H9 (cell line): Measurements from ENCODE around the gene PLEK. TPM values are rescaled to one million over a fixed set of nuclear protein-coding genes. Genes with fewer than 3 reads are reported as not detected.

Experiments
- DNase-seq: peaks from one replicate; pipeline ENCODE4 v3.0.0-alpha.2; 2017
- H2AFZ ChIP-seq: one replicate; pipeline ENCODE4 v1.6.1; 2013; ENCODE audit warnings: mild to moderate bottlenecking, low read length, control low read depth, moderate library complexity
- H2AK5ac ChIP-seq: 2 replicates; pipeline ENCODE4 v1.6.1; 2013; ENCODE audit warnings: low read length, control low read depth, mixed read lengths; ENCODE audit not compliant: insufficient read length
- H2BK120ac ChIP-seq: one replicate; pipeline ENCODE4 v1.6.1; 2013; ENCODE audit warnings: low read depth, mild to moderate bottlenecking, low read length, control low read depth, inconsistent platforms; ENCODE audit not compliant: poor library complexity, severe bottlenecking
- H2BK12ac ChIP-seq: 2 replicates; pipeline ENCODE4 v1.6.1; 2013; ENCODE audit warnings: low read length, control low read depth, mixed read lengths, low read depth; ENCODE audit not compliant: insufficient read length
- H2BK15ac ChIP-seq: 2 replicates; pipeline ENCODE4 v1.6.1; 2013; ENCODE audit warnings: low read depth, low read length, control low read depth
- H2BK20ac ChIP-seq: one replicate; pipeline ENCODE4 v1.6.1; 2013; ENCODE audit warnings: low read depth, mild to moderate bottlenecking, low read length, control low read depth, inconsistent platforms; ENCODE audit not compliant: poor library complexity, severe bottlenecking
- H2BK5ac ChIP-seq: 2 replicates; pipeline ENCODE4 v1.6.1; 2013; ENCODE audit warnings: low read length, control low read depth, mixed read lengths; ENCODE audit not compliant: insufficient read length
- H3K14ac ChIP-seq: 2 replicates; pipeline ENCODE4 v1.6.1; 2013; ENCODE audit warnings: low read length, control low read depth; ENCODE audit not compliant: insufficient read depth
- H3K18ac ChIP-seq: 2 replicates; pipeline ENCODE4 v1.6.1; 2013; ENCODE audit warnings: low read depth, mild to moderate bottlenecking, mixed read lengths, low read length, control low read depth; ENCODE audit not compliant: insufficient read length
- H3K23ac ChIP-seq: 2 replicates; pipeline ENCODE4 v1.6.1; 2013; ENCODE audit warnings: low read length, control low read depth, mixed read lengths, low read depth; ENCODE audit not compliant: insufficient read length
- H3K23me2 ChIP-seq: 2 replicates; pipeline ENCODE4 v1.6.1; 2013; ENCODE audit warnings: low read depth, mild to moderate bottlenecking, mixed read lengths, low read length, control low read depth; ENCODE audit not compliant: insufficient read length, poor library complexity, severe bottlenecking
- H3K27ac ChIP-seq: 2 replicates; pipeline ENCODE4 v1.5.1; 2013; ENCODE audit warnings: low read length, control low read depth, mixed read lengths, low read depth; ENCODE audit not compliant: insufficient read length
- H3K27me3 ChIP-seq: 2 replicates; pipeline ENCODE4 v1.6.1; 2013; ENCODE audit warnings: low read length, control low read depth, inconsistent platforms; ENCODE audit not compliant: insufficient read depth
- H3K4ac ChIP-seq: 2 replicates; pipeline ENCODE4 v1.6.1; 2013; ENCODE audit warnings: low read depth, mild to moderate bottlenecking, control low read depth, inconsistent platforms, low read length, moderate library complexity
- H3K4me1 ChIP-seq: 2 replicates; pipeline ENCODE4 v1.6.1; 2013; ENCODE audit warnings: low read length, control low read depth, inconsistent platforms; ENCODE audit not compliant: insufficient read depth
- H3K4me2 ChIP-seq: 2 replicates; pipeline ENCODE4 v1.6.1; 2013; ENCODE audit warnings: low read length, control low read depth, mixed read lengths; ENCODE audit not compliant: insufficient read length, insufficient read depth
- H3K56ac ChIP-seq: 2 replicates; pipeline ENCODE4 v1.6.1; 2013; ENCODE audit warnings: low read depth, mild to moderate bottlenecking, mixed read lengths, low read length, control low read depth; ENCODE audit not compliant: insufficient read length
- H3K79me1 ChIP-seq: 2 replicates; pipeline ENCODE4 v1.6.1; 2013; ENCODE audit warnings: low read depth, mild to moderate bottlenecking, moderate library complexity, low read length, control low read depth, inconsistent platforms; ENCODE audit not compliant: insufficient read depth, poor library complexity, severe bottlenecking
- H3K79me2 ChIP-seq: 2 replicates; pipeline ENCODE4 v1.6.1; 2013; ENCODE audit warnings: low read length, control low read depth, inconsistent platforms; ENCODE audit not compliant: insufficient read depth
- H3K9ac ChIP-seq: 2 replicates; pipeline ENCODE4 v1.6.1; 2013; ENCODE audit warnings: low read length, control low read depth, mixed read lengths; ENCODE audit not compliant: insufficient read length; ENCODE audit errors: extremely low read depth
- H3K9me3 ChIP-seq: one replicate; pipeline ENCODE4 v1.6.1; 2013; ENCODE audit warnings: low read depth, low read length, inconsistent platforms; ENCODE audit not compliant: control insufficient read depth
- H3T11ph ChIP-seq: one replicate; pipeline ENCODE4 v1.6.1; 2013; ENCODE audit warnings: mild to moderate bottlenecking, low read length, control low read depth, inconsistent platforms
- H4K20me1 ChIP-seq: one replicate; pipeline ENCODE4 v1.6.1; 2013; ENCODE audit not compliant: control insufficient read depth, insufficient read length, insufficient read depth
- H4K5ac ChIP-seq: 2 replicates; pipeline ENCODE4 v1.6.1; 2013; ENCODE audit warnings: low read depth, mild to moderate bottlenecking, mixed read lengths, low read length, control low read depth; ENCODE audit not compliant: insufficient read length
- H4K8ac ChIP-seq: replicated peaks from 2 replicates; pipeline ENCODE4 v1.6.1; 2013; ENCODE audit warnings: low read length, control low read depth, mixed read lengths, low read depth; ENCODE audit not compliant: insufficient read length
- H4K91ac ChIP-seq: 2 replicates; pipeline ENCODE4 v1.6.1; 2013; ENCODE audit warnings: low read depth, mild to moderate bottlenecking, moderate library complexity, mixed read lengths, low read length, control low read depth; ENCODE audit not compliant: insufficient read length
- H3K27ac Mint-ChIP-seq, 3 experiments: 2 replicates in 2 of 3; 3 replicates in 1 of 3; pipeline ENCODE4 v1.8.0; 2020 to 2021; ENCODE audit warnings: mixed read lengths in 3 of 3, mild to moderate bottlenecking in 1 of 3, moderate library complexity in 1 of 3
- H3K27me3 Mint-ChIP-seq: 2 replicates; pipeline ENCODE4 v1.8.0; 2021; ENCODE audit warnings: low read depth, mild to moderate bottlenecking, moderate library complexity, mixed read lengths
- H3K36me3 Mint-ChIP-seq, 3 experiments: 2 replicates in 2 of 3; 3 replicates in 1 of 3; pipeline ENCODE4 v1.8.0; 2020 to 2021; ENCODE audit warnings: low read depth in 3 of 3, mixed read lengths in 3 of 3; ENCODE audit not compliant: insufficient read depth in 1 of 3
- H3K4me1 Mint-ChIP-seq, 2 experiments: 2 replicates each; pipeline ENCODE4 v1.8.0; 2020; ENCODE audit warnings: mixed read lengths in 2 of 2
- H3K4me3 Mint-ChIP-seq, 2 experiments: 2 replicates in 1 of 2; 3 replicates in 1 of 2; pipeline ENCODE4 v1.8.0; 2020 to 2021; ENCODE audit warnings: mild to moderate bottlenecking in 2 of 2, mixed read lengths in 2 of 2, moderate library complexity in 1 of 2
- H3K9me3 Mint-ChIP-seq, 2 experiments: 2 replicates in 1 of 2; 3 replicates in 1 of 2; pipeline ENCODE4 v1.8.0; 2020; ENCODE audit warnings: mild to moderate bottlenecking in 2 of 2, mixed read lengths in 2 of 2, moderate library complexity in 1 of 2
- CTCF ChIP-seq: fragments of 200-600 bp; sonication (generic); conservative IDR thresholded peaks from 3 replicates; pipeline ENCODE4 v1.8.0; 2021; ENCODE audit warnings: antibody characterized with exemption, mild to moderate bottlenecking
- WGBS: extraction: QIAGEN DNeasy Blood & Tissue Kit; methylation state at CpG from one replicate; pipeline ENCODE4 v1.1.7; 2013; ENCODE audit warnings: missing lambda C conversion rate, low lambda C conversion rate, mixed read lengths; ENCODE audit not compliant: insufficient read length; ENCODE audit errors: extremely low coverage; 5-methylcytosine and 5-hydroxymethylcytosine counted together
- total RNA-seq: library from RNA; stranded (reverse); gene quantifications from 2 replicates; pipeline ENCODE4 v1.2.1, GENCODE V29; 2021

PLEK gene
- total RNA-seq, 1 experiment from 2014 or later = not detected

GRCh38 chr2:68385907-68386287, 20.8 kb downstream of the PLEK start:
- no peak for TF ChIP-seq CTCF

More at GRCh38 chr2:68385907-68386287, 20.8 kb downstream of the PLEK start:
- DNase-seq = no peak
- Histone ChIP-seq H3K79me2 (no peaks in the 10 kb centered on the region), H3K56ac (no peak overlapping the region), H3K14ac (no peak overlapping the region), H2BK5ac (no peak overlapping the region), H2BK15ac (no peak overlapping the region), H3K23me2 (no peaks in the 10 kb centered on the region), H2BK12ac (no peak overlapping the region), H3K18ac (no peak overlapping the region), H3K4me1 (no peaks in the 10 kb centered on the region), H3K4ac (no peak overlapping the region), H4K20me1 (no peaks in the 10 kb centered on the region), H4K91ac (no peak overlapping the region), H3K27me3 (no peaks in the 10 kb centered on the region), H3K79me1 (no peaks in the 10 kb centered on the region), H3K9me3 (no peaks in the 10 kb centered on the region), H3K23ac (no peak overlapping the region), H2AFZ (no peak overlapping the region), H3K4me2 (no peak overlapping the region), H3T11ph (no peak overlapping the region), H4K8ac (no peak overlapping the region), H4K5ac (no peak overlapping the region), H2BK20ac (no peak overlapping the region), H3K27ac (no peak overlapping the region), H3K9ac (no peak overlapping the region), H2AK5ac (no peak overlapping the region), H2BK120ac (no peak overlapping the region)
- Mint-ChIP-seq H3K27me3 (peaks cover 9% of the 10 kb centered on the region), H3K27ac (no peak overlapping the region), H3K4me3 (no peak overlapping the region), H3K4me1 (peaks cover 3 to 4% of the 10 kb centered on the region in 2 experiments), H3K36me3 (no peaks in the 10 kb centered on the region), H3K9me3 (no peaks in the 10 kb centered on the region)
- WGBS = no CpG with 5 or more reads among the region's 1 CpG
